Astrocyte (in vitro differentiated cells and primary cell): Measurements from ENCODE around the gene NRF1. TPM values are rescaled to one million over a fixed set of nuclear protein-coding genes. Genes with fewer than 3 reads are reported as not detected.

Experiments
- DNase-seq: peaks from one replicate; pipeline ENCODE4 v3.0.0-alpha.2; 2010; ENCODE audit warnings: low read depth
- FAIRE-seq: peaks from 2 replicates; lab custom pipeline; 2011; peaks lifted over from hg19 to GRCh38; lab: Jason Lieb, UNC
- H2AFZ ChIP-seq: 2 replicates; pipeline ENCODE4 v1.6.0; 2012; ENCODE audit warnings: low read depth, low read length, inconsistent platforms
- H3K27ac ChIP-seq: 2 replicates; pipeline ENCODE4 v1.5.1; 2011; ENCODE audit warnings: low read depth, low read length, inconsistent platforms
- H3K27me3 ChIP-seq: 2 replicates; pipeline ENCODE4 v1.6.0; 2011; ENCODE audit warnings: low read length, inconsistent platforms; ENCODE audit not compliant: insufficient read depth
- H3K36me3 ChIP-seq: 2 replicates; pipeline ENCODE4 v1.5.1; 2011; ENCODE audit warnings: low read length, inconsistent platforms; ENCODE audit not compliant: insufficient read depth
- H3K4me1 ChIP-seq: 2 replicates; pipeline ENCODE4 v1.5.1; 2011; ENCODE audit warnings: low read length, inconsistent platforms; ENCODE audit not compliant: insufficient read depth
- H3K4me2 ChIP-seq: 2 replicates; pipeline ENCODE4 v1.6.0; 2012; ENCODE audit warnings: low read length, inconsistent platforms
- H3K4me3 ChIP-seq: 2 replicates; pipeline ENCODE4 v1.5.1; 2011; ENCODE audit warnings: low read depth, mild to moderate bottlenecking, low read length, inconsistent platforms; ENCODE audit not compliant: insufficient read depth
- H3K79me2 ChIP-seq: 2 replicates; pipeline ENCODE4 v1.6.0; 2012; ENCODE audit warnings: mild to moderate bottlenecking, low read length, inconsistent platforms; ENCODE audit not compliant: insufficient read depth
- H3K9ac ChIP-seq: 2 replicates; pipeline ENCODE4 v1.6.0; 2012; ENCODE audit warnings: mild to moderate bottlenecking, low read length, inconsistent platforms
- H3K9me3 ChIP-seq: 2 replicates; pipeline ENCODE4 v1.5.1; 2012; ENCODE audit warnings: low read depth, mild to moderate bottlenecking, low read length, inconsistent platforms; ENCODE audit not compliant: insufficient read depth
- H4K20me1 ChIP-seq: 2 replicates; pipeline ENCODE4 v1.6.0; 2012; ENCODE audit warnings: low read length, inconsistent platforms; ENCODE audit not compliant: insufficient read depth
- H3K27ac Mint-ChIP-seq: one replicate; pipeline ENCODE4 v1.8.0; 2021; ENCODE audit warnings: mild to moderate bottlenecking, mixed read lengths; ENCODE audit not compliant: unreplicated experiment
- H3K27me3 Mint-ChIP-seq: one replicate; pipeline ENCODE4 v1.8.0; 2021; ENCODE audit warnings: low read depth, mixed read lengths; ENCODE audit not compliant: unreplicated experiment
- H3K36me3 Mint-ChIP-seq: one replicate; pipeline ENCODE4 v1.8.0; 2021; ENCODE audit warnings: low read depth, mixed read lengths; ENCODE audit not compliant: unreplicated experiment
- H3K4me1 Mint-ChIP-seq: one replicate; pipeline ENCODE4 v1.8.0; 2021; ENCODE audit warnings: low read depth, mixed read lengths; ENCODE audit not compliant: unreplicated experiment
- H3K4me3 Mint-ChIP-seq: one replicate; pipeline ENCODE4 v1.8.0; 2021; ENCODE audit warnings: mild to moderate bottlenecking, moderate library complexity, mixed read lengths; ENCODE audit not compliant: unreplicated experiment
- H3K9me3 Mint-ChIP-seq: one replicate; pipeline ENCODE4 v1.8.0; 2021; ENCODE audit warnings: mild to moderate bottlenecking, mixed read lengths; ENCODE audit not compliant: unreplicated experiment
- CTCF ChIP-seq: IDR thresholded peaks from 2 replicates; pipeline ENCODE4 v1.5.1; 2011; ENCODE audit warnings: low read depth, mild to moderate bottlenecking, inconsistent platforms, low read length, moderate library complexity; ENCODE audit not compliant: insufficient read depth
- EZH2 ChIP-seq: IDR thresholded peaks from 2 replicates; pipeline ENCODE4 v1.6.1; 2012; ENCODE audit warnings: mild to moderate bottlenecking, low read length, inconsistent platforms; ENCODE audit not compliant: insufficient read depth
- total RNA-seq: library from RNA; stranded (reverse); gene quantifications from 2 replicates; pipeline ENCODE4 v1.2.1, GENCODE V29; 2021

NRF1 gene
- total RNA-seq, 1 donor from 2014 or later: 12.7 TPM

GRCh38 chr7:129741743-129742213, 130.3 kb downstream of the NRF1 start:
- Mint-ChIP-seq H3K4me3 (no peak overlapping the region), H3K27ac (no peak overlapping the region), H3K4me1 (peaks cover 18% of the 10 kb centered on the region), H3K9me3 (peaks cover 1% of the 10 kb centered on the region), H3K27me3 (no peaks in the 10 kb centered on the region), H3K36me3 (peaks cover 6% of the 10 kb centered on the region)
- H3K4me3 ChIP-seq: no peak overlapping the region
- H3K36me3 ChIP-seq: peaks cover 7% of the 10 kb centered on the region
- DNase-seq (no peak), FAIRE-seq (no peak)
- H3K4me1 ChIP-seq: peaks cover 2% of the 10 kb centered on the region
- H3K9me3 ChIP-seq: no peaks in the 10 kb centered on the region
- no peaks in the 10 kb centered on the region for H3K27me3 ChIP-seq
- TF ChIP-seq CTCF (no peak), EZH2 (no peak)
- no peaks in the 10 kb centered on the region for H4K20me1 ChIP-seq
- H3K9ac ChIP-seq: no peak overlapping the region
- no peak overlapping the region for H3K27ac ChIP-seq
- no peak overlapping the region for H2AFZ ChIP-seq
- no peaks in the 10 kb centered on the region for H3K79me2 ChIP-seq
- no peak overlapping the region for H3K4me2 ChIP-seq

GRCh38 chr7:129742256-129742655, 130.7 kb downstream of the NRF1 start:
- TF ChIP-seq CTCF (no peak), EZH2 (no peak)
- Histone ChIP-seq H3K36me3 (peaks cover 2% of the 10 kb centered on the region), H2AFZ (no peak overlapping the region), H3K27ac (no peak overlapping the region), H3K9ac (no peak overlapping the region), H3K4me2 (no peak overlapping the region), H4K20me1 (no peaks in the 10 kb centered on the region), H3K4me1 (peaks cover 2% of the 10 kb centered on the region), H3K4me3 (no peak overlapping the region), H3K9me3 (no peaks in the 10 kb centered on the region), H3K27me3 (no peaks in the 10 kb centered on the region), H3K79me2 (no peaks in the 10 kb centered on the region)
- FAIRE-seq (no peak), DNase-seq (no peak)
- Mint-ChIP-seq H3K27ac (no peak overlapping the region), H3K36me3 (peaks cover 9% of the 10 kb centered on the region), H3K9me3 (peaks cover 1% of the 10 kb centered on the region), H3K4me1 (peaks cover 18% of the 10 kb centered on the region), H3K27me3 (no peaks in the 10 kb centered on the region), H3K4me3 (no peak overlapping the region)

GRCh38 chr7:129746857-129747529, 135.5 kb downstream of the NRF1 start:
- Mint-ChIP-seq H3K36me3 (peaks cover 22% of the 10 kb centered on the region), H3K27me3 (no peaks in the 10 kb centered on the region), H3K9me3 (peaks cover 1% of the 10 kb centered on the region), H3K27ac (no peak overlapping the region), H3K4me3 (no peak overlapping the region), H3K4me1 (no peaks in the 10 kb centered on the region)
- Histone ChIP-seq H3K27ac (no peak overlapping the region), H3K36me3 (no peaks in the 10 kb centered on the region), H4K20me1 (no peaks in the 10 kb centered on the region), H3K4me2 (no peak overlapping the region), H3K9ac (no peak overlapping the region), H3K9me3 (no peaks in the 10 kb centered on the region), H3K4me3 (no peak overlapping the region), H2AFZ (no peak overlapping the region), H3K4me1 (no peaks in the 10 kb centered on the region), H3K27me3 (no peaks in the 10 kb centered on the region), H3K79me2 (no peaks in the 10 kb centered on the region)
- no peak for FAIRE-seq
- TF ChIP-seq EZH2 (no peak), CTCF (no peak)
- DNase-seq: no peak
